SK-N-SH treated with all-trans-retinoic acid at 6 μM for 48 hours (cell line): ENCODE measurements around the gene C5.
A peak's percentile ranks its signal among the peaks of the same experiment; 100 is the strongest.
"Not testable (repeated sequence)": the region's sequence is repeated elsewhere in the genome, so short reads cannot be mapped to it uniquely, and the experiment has no call there.

Experiments used
- ATAC-seq: fragments of 200-7000 bp; cut with Tn5 transposase; 3 replicates; pipeline ENCODE4 v1.9.1; 2020; ENCODE audit warnings: mild to moderate bottlenecking, moderate library complexity
- BACH2 ChIP-seq: fragments of 250-450 bp; sonication (Bioruptor Pico); IDR thresholded peaks from 2 replicates; pipeline ENCODE4 v1.9.0; 2021; ENCODE audit warnings: mild to moderate bottlenecking, borderline replicate concordance
- CREB5 ChIP-seq: fragments of 250-450 bp; sonication (Bioruptor Pico); IDR thresholded peaks from 2 replicates; pipeline ENCODE4 v1.5.1; 2020; ENCODE audit warnings: low read depth, mild to moderate bottlenecking, moderate library complexity
- CSDC2 ChIP-seq: fragments of 250-450 bp; sonication (Bioruptor Pico); IDR thresholded peaks from 2 replicates; pipeline ENCODE4 v1.5.0; 2020; ENCODE audit warnings: mild to moderate bottlenecking, moderate library complexity
- CSRNP3 ChIP-seq: fragments of 250-450 bp; sonication (Bioruptor Pico); IDR thresholded peaks from 2 replicates; pipeline ENCODE4 v1.5.1; 2021; ENCODE audit warnings: mild to moderate bottlenecking, moderate library complexity
- ESRRG ChIP-seq: fragments of 250-450 bp; sonication (Bioruptor Pico); IDR thresholded peaks from 2 replicates; pipeline ENCODE4 v1.6.1; 2021; ENCODE audit warnings: mild to moderate bottlenecking
- ISL1 ChIP-seq: fragments of 250-450 bp; sonication (Bioruptor Pico); IDR thresholded peaks from 2 replicates; pipeline ENCODE4 v2.1.2; 2022; ENCODE audit warnings: mild to moderate bottlenecking, moderate library complexity
- PATZ1 ChIP-seq: fragments of 250-450 bp; sonication (Bioruptor Pico); IDR thresholded peaks from 2 replicates; pipeline ENCODE4 v1.8.0; 2020; ENCODE audit warnings: mild to moderate bottlenecking, moderate library complexity, borderline replicate concordance
- PPARA ChIP-seq: fragments of 250-450 bp; sonication (Bioruptor Pico); IDR thresholded peaks from 2 replicates; pipeline ENCODE4 v1.5.0; 2020; ENCODE audit warnings: mild to moderate bottlenecking, borderline replicate concordance
- RARB ChIP-seq: fragments of 250-450 bp; sonication (Bioruptor Pico); IDR thresholded peaks from 2 replicates; pipeline ENCODE4 v1.8.0; 2021; ENCODE audit warnings: mild to moderate bottlenecking, moderate library complexity
- SNAI2 ChIP-seq: fragments of 250-450 bp; sonication (Bioruptor Pico); IDR thresholded peaks from 2 replicates; pipeline ENCODE4 v1.5.0; 2020; ENCODE audit warnings: mild to moderate bottlenecking, moderate library complexity
- TCF4 ChIP-seq: fragments of 250-450 bp; sonication (Bioruptor Pico); IDR thresholded peaks from 2 replicates; pipeline ENCODE4 v1.8.0; 2021; ENCODE audit warnings: mild to moderate bottlenecking, moderate library complexity, borderline replicate concordance
- TOX ChIP-seq: fragments of 250-450 bp; sonication (Bioruptor Pico); IDR thresholded peaks from 2 replicates; pipeline ENCODE4 v1.8.0; 2021; ENCODE audit warnings: mild to moderate bottlenecking, moderate library complexity, borderline replicate concordance
- ZC3H10 ChIP-seq: fragments of 250-450 bp; sonication (Bioruptor Pico); IDR thresholded peaks from 2 replicates; pipeline ENCODE4 v1.5.1; 2021; ENCODE audit warnings: mild to moderate bottlenecking, moderate library complexity
- ZFP3 ChIP-seq: fragments of 250-450 bp; sonication (Bioruptor Pico); IDR thresholded peaks from 2 replicates; pipeline ENCODE4 v1.5.0; 2020; ENCODE audit warnings: mild to moderate bottlenecking, moderate library complexity
- ZFP30 ChIP-seq: fragments of 450-650 bp; formaldehyde crosslinking; IDR thresholded peaks from 2 replicates; pipeline ENCODE4 v1.5.0; 2022; ENCODE audit warnings: mild to moderate bottlenecking, moderate library complexity
- ZNF565 ChIP-seq: fragments of 450-650 bp; formaldehyde crosslinking; conservative IDR thresholded peaks from 2 replicates; pipeline ENCODE4 v1.5.0; 2020; ENCODE audit warnings: low read depth, mild to moderate bottlenecking, moderate library complexity
- ZNF8 ChIP-seq: fragments of 450-650 bp; formaldehyde crosslinking; IDR thresholded peaks from 2 replicates; pipeline ENCODE4 v1.5.0; 2020; ENCODE audit warnings: mild to moderate bottlenecking, moderate library complexity
- TF ChIP-seq, protein P1 (sequence below): fragments of 250-450 bp; sonication (Bioruptor Pico); IDR thresholded peaks from 2 replicates; pipeline ENCODE4 v1.5.0; 2020; ENCODE audit warnings: mild to moderate bottlenecking, moderate library complexity
- TF ChIP-seq, protein P2 (sequence below): fragments of 250-450 bp; sonication (Bioruptor Pico); IDR thresholded peaks from 2 replicates; pipeline ENCODE4 v1.8.0; 2021; ENCODE audit warnings: low read depth, mild to moderate bottlenecking, moderate library complexity, borderline replicate concordance

Gene C5

GRCh38 chr9:121095057-121095456, 45.0 kb upstream of the C5 start:
- ATAC-seq = no peak
- TF ChIP-seq, protein P1, sequence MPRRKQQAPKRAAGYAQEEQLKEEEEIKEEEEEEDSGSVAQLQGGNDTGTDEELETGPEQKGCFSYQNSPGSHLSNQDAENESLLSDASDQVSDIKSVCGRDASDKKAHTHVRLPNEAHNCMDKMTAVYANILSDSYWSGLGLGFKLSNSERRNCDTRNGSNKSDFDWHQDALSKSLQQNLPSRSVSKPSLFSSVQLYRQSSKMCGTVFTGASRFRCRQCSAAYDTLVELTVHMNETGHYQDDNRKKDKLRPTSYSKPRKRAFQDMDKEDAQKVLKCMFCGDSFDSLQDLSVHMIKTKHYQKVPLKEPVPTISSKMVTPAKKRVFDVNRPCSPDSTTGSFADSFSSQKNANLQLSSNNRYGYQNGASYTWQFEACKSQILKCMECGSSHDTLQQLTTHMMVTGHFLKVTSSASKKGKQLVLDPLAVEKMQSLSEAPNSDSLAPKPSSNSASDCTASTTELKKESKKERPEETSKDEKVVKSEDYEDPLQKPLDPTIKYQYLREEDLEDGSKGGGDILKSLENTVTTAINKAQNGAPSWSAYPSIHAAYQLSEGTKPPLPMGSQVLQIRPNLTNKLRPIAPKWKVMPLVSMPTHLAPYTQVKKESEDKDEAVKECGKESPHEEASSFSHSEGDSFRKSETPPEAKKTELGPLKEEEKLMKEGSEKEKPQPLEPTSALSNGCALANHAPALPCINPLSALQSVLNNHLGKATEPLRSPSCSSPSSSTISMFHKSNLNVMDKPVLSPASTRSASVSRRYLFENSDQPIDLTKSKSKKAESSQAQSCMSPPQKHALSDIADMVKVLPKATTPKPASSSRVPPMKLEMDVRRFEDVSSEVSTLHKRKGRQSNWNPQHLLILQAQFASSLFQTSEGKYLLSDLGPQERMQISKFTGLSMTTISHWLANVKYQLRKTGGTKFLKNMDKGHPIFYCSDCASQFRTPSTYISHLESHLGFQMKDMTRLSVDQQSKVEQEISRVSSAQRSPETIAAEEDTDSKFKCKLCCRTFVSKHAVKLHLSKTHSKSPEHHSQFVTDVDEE (CRISPR knock-in tag) = peak; percentile 63; the same call in 1 of the 2 replicates
- TF ChIP-seq ISL1 (CRISPR knock-in tag) = peak; percentile 86
- no peak for TF ChIP-seq PATZ1 (CRISPR knock-in tag)
- no peak for TF ChIP-seq CREB5 (CRISPR knock-in tag)
- no peak for TF ChIP-seq SNAI2 (CRISPR knock-in tag)
- peak; percentile 40; the same call in 1 of the 2 replicates for TF ChIP-seq TCF4 (CRISPR knock-in tag)
- no peak for TF ChIP-seq ZNF565
- no peak for TF ChIP-seq ZNF8 (CRISPR knock-in tag)

- not testable (repeated sequence) for ATAC-seq
These were observed 40.7 kb upstream of the C5 start for GRCh38 chr9:121090743-121091142.

GRCh38 chr9:121088576-121088975, 38.5 kb upstream of the C5 start:
- TF ChIP-seq CSDC2 (CRISPR knock-in tag) = no peak
- no peak for TF ChIP-seq ZNF565
- no peak for TF ChIP-seq ESRRG (CRISPR knock-in tag)
- no peak for TF ChIP-seq ZFP30 (CRISPR knock-in tag)
- TF ChIP-seq, protein P2, sequence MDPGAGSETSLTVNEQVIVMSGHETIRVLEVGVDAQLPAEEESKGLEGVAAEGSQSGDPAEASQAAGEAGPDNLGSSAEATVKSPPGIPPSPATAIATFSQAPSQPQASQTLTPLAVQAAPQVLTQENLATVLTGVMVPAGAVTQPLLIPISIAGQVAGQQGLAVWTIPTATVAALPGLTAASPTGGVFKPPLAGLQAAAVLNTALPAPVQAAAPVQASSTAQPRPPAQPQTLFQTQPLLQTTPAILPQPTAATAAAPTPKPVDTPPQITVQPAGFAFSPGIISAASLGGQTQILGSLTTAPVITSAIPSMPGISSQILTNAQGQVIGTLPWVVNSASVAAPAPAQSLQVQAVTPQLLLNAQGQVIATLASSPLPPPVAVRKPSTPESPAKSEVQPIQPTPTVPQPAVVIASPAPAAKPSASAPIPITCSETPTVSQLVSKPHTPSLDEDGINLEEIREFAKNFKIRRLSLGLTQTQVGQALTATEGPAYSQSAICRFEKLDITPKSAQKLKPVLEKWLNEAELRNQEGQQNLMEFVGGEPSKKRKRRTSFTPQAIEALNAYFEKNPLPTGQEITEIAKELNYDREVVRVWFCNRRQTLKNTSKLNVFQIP (CRISPR knock-in tag) = no peak
- no peak for TF ChIP-seq ZFP3 (CRISPR knock-in tag)
- TF ChIP-seq BACH2 (CRISPR knock-in tag) = no peak
- TF ChIP-seq TCF4 (CRISPR knock-in tag) = no peak
- TF ChIP-seq RARB (CRISPR knock-in tag) = no peak
- TF ChIP-seq CSRNP3 (CRISPR knock-in tag) = no peak
- no peak for TF ChIP-seq ZC3H10 (CRISPR knock-in tag)
- TF ChIP-seq ZNF8 (CRISPR knock-in tag) = no peak
- no peak for TF ChIP-seq ISL1 (CRISPR knock-in tag)
- TF ChIP-seq, all 23 proteins: peak for 0
- ATAC-seq = no peak

GRCh38 chr9:121085661-121086060, 35.6 kb upstream of the C5 start:
- TF ChIP-seq TCF4 (CRISPR knock-in tag) (no peak), PPARA (CRISPR knock-in tag) (no peak), ZC3H10 (CRISPR knock-in tag) (no peak), ESRRG (CRISPR knock-in tag) (no peak), TOX (no peak), ZNF8 (CRISPR knock-in tag) (no peak)
- no peak for ATAC-seq
